ENCODE data around the gene RBP4. TPM values are rescaled to one million over a fixed set of nuclear protein-coding genes. Genes with fewer than 3 reads are reported as not detected.
"Not testable (repeated sequence)": the region's sequence is repeated elsewhere in the genome, so short reads cannot be mapped to it uniquely, and the experiment has no call there.

Gene RBP4
- polyA plus RNA-seq, 1 donor, result 33.9 TPM

DNA sequence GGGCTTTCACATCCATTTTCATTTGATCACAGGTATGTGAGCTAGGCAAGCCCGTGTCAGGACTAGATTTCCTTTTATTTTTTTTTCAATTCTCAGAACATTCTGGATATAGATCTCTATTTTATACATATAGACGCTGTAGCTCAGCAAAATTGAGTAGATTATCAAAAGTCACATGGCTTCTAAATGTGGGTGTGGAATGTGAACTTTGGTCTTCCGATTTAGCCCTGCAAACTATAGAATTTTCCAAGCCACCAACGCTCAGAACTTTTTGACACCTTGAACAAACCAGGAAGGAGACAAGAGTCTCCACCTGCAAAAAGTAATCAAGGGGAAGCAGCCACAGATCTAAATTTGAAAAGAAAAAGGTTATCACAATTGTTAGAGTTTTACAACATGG lies 50.4 kb downstream of the RBP4 start:
- H3K27ac ChIP-seq (ENCODE audit: low read length), result peak overlapping the region; percentile 33
- no peaks in the 10 kb centered on the region for H3K36me3 ChIP-seq (ENCODE audit: control insufficient read depth, insufficient read depth, low read length)
- H3K9me3 ChIP-seq (ENCODE audit: control insufficient read depth, low read depth, low read length), result no peaks in the 10 kb centered on the region
- H3K4me3 ChIP-seq (ENCODE audit: low read length), result no peak overlapping the region
- H3K27me3 ChIP-seq (ENCODE audit: control insufficient read depth, insufficient read depth, low read length), result no peaks in the 10 kb centered on the region
- DNase-seq, result peak in 1 of 2 donors; percentile 56
- 41% methylated on average over 3 of the region's 4 CpGs for WGBS (ENCODE audit: insufficient coverage, low lambda C conversion rate)
- peaks cover 33% of the 10 kb centered on the region for H3K4me1 ChIP-seq (ENCODE audit: control insufficient read depth, insufficient read depth, low read length)

DNA sequence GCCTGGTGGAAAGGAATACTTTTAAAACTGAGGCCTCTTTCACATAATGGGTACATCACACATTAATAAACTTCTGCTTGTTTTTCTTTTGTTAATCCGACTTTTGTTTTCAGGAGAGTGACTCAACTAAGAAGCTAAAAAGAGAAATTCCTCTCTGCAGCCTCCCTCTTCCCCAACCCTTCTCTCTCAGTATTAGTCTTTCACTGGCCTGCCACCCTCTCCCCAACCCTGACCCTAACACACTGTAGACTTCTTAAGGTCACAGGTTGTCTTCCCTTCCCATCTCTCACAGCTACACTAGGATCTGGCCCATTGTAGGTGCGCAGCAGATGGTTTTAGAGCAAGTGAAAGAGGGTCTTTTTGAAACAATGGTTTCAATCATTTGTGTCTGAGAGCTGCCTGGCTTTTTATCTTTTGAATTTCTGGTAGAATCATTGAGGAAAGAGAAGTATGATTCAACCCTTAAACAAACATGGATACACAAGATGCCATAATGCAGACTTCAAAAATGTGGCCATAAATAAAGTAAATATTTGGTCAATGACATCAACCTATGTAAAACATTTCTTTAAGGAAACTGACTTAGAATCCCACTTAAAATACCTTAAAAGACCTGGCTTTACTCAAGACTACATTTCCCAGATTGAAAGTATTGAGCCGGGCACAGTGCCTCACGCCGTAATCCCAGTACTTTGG lies 52.5 kb downstream of the RBP4 start:
- no peaks in the 10 kb centered on the region for H3K27me3 ChIP-seq (ENCODE audit: control insufficient read depth, insufficient read depth, low read length)
- H3K4me3 ChIP-seq (ENCODE audit: low read length), result no peak overlapping the region
- no peaks in the 10 kb centered on the region for H3K36me3 ChIP-seq (ENCODE audit: control insufficient read depth, insufficient read depth, low read length)
- WGBS (ENCODE audit: insufficient coverage, low lambda C conversion rate), result 100% methylated on average over 1 of the region's 5 CpGs
- no peaks in the 10 kb centered on the region for H3K9me3 ChIP-seq (ENCODE audit: control insufficient read depth, low read depth, low read length)
- DNase-seq, result peak in 1 of 2 donors; percentile 65
- peak overlapping the region; percentile 40 for H3K27ac ChIP-seq (ENCODE audit: low read length)
- peaks cover 15% of the 10 kb centered on the region for H3K4me1 ChIP-seq (ENCODE audit: control insufficient read depth, insufficient read depth, low read length)

DNA sequence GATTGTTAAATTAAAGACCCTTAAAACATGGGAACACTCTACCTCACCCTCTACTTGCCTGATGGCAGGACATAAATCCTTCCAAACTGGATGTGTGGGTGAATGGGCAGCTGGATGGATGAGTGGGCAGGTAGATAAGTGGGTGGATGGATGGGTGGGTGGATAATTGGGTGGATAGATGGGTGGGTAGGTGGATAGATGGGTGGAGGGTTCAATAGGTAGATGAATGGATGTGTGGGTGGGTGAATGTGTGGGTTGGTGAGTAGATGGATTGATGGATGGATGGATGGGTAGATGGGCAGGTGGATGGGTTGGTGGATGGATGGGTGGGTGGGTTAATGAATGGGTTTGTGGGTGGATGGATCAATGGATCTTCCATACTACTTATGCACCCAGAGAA lies 53.5 kb downstream of the RBP4 start:
- Histone ChIP-seq H3K36me3 (ENCODE audit: control insufficient read depth, insufficient read depth, low read length) (no peaks in the 10 kb centered on the region), H3K27ac (ENCODE audit: low read length) (no peak overlapping the region), H3K27me3 (ENCODE audit: control insufficient read depth, insufficient read depth, low read length) (no peaks in the 10 kb centered on the region), H3K4me1 (ENCODE audit: control insufficient read depth, insufficient read depth, low read length) (peaks cover 22% of the 10 kb centered on the region), H3K4me3 (ENCODE audit: low read length) (no peak overlapping the region), H3K9me3 (ENCODE audit: control insufficient read depth, low read depth, low read length) (no peaks in the 10 kb centered on the region)
- DNase-seq, result no peak

DNA sequence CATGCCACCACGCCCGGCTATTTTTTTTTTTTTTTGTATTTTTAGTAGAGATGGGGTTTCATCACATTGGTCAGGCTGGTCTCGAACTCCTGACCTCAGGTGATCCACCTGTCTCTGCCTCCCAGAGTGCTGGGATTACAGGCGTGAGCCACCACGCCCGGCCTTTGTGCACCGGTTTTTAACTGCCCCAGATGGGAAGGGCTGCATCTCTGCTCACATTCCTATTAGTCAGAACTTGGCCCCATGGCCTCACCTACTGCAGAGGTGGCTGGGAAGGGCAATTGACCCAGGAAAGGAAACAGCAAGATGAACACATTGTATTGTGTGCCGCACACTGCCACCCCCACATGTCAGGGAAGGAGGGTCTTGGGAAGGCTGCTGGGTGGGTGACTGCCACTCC lies 54.0 kb downstream of the RBP4 start:
- not testable (repeated sequence) for H3K27ac ChIP-seq (ENCODE audit: low read length); H3K9me3 ChIP-seq (ENCODE audit: control insufficient read depth, low read depth, low read length); H3K4me3 ChIP-seq (ENCODE audit: low read length); H3K36me3 ChIP-seq (ENCODE audit: control insufficient read depth, insufficient read depth, low read length); H3K27me3 ChIP-seq (ENCODE audit: control insufficient read depth, insufficient read depth, low read length); DNase-seq
- WGBS (ENCODE audit: insufficient coverage, low lambda C conversion rate), result no CpG with 5 or more reads among the region's 8 CpGs
- H3K4me1 ChIP-seq (ENCODE audit: control insufficient read depth, insufficient read depth, low read length), result peaks cover 25% of the 10 kb centered on the region

DNA sequence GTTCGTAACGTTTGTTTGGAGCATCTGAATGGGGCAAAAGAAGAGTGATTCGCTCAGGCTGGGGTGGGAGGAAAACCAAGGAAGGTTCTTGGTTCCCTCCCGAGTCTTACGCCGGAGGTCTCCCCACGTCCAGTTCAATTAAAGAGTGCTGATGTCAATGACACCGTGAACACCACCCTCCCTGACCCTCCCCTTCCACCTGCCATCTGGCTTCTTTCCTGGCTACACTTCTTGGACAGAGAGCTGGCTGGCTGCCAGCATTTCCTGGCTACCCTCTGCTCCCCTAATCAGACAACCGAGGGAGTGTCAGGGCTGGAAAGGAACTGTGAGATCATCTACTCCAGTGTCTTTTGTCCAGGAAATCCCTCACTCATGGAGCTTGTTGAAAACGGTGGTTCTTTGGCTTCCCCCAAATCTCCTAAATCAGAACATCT lies 58.7 kb downstream of the RBP4 start:
- no peaks in the 10 kb centered on the region for H3K27me3 ChIP-seq (ENCODE audit: control insufficient read depth, insufficient read depth, low read length)
- peak overlapping the region; percentile 54 for H3K27ac ChIP-seq (ENCODE audit: low read length)
- no peaks in the 10 kb centered on the region for H3K9me3 ChIP-seq (ENCODE audit: control insufficient read depth, low read depth, low read length)
- H3K4me1 ChIP-seq (ENCODE audit: control insufficient read depth, insufficient read depth, low read length), result peaks cover 9% of the 10 kb centered on the region
- no peaks in the 10 kb centered on the region for H3K36me3 ChIP-seq (ENCODE audit: control insufficient read depth, insufficient read depth, low read length)
- no CpG with 5 or more reads among the region's 10 CpGs for WGBS (ENCODE audit: insufficient coverage, low lambda C conversion rate)
- DNase-seq, result peak; percentile 92 to 94
- H3K4me3 ChIP-seq (ENCODE audit: low read length), result peak overlapping the region; percentile 16

Other genes starting within 250 kb of the RBP4 start
- gene MYOF, start 118.9 kb downstream of the RBP4 start, polyA plus RNA-seq, result 31.6 TPM
- 6.8 TPM for gene CEP55, start 104.6 kb downstream of the RBP4 start, polyA plus RNA-seq
- gene FFAR4, start 34.6 kb downstream of the RBP4 start, polyA plus RNA-seq, result 0.51 TPM
- 0.55 TPM for gene PDE6C, start 11.3 kb upstream of the RBP4 start, polyA plus RNA-seq
- 25.8 TPM for gene FRA10AC1, start 101.4 kb upstream of the RBP4 start, polyA plus RNA-seq
- gene LGI1, start 156.7 kb upstream of the RBP4 start, polyA plus RNA-seq, result 3.4 TPM